ENCODE data around the gene KLHL30.

GRCh38 chr2:238155051-238155760 is 16.7 kb downstream of the KLHL30 start:
- TF ChIP-seq POLR2A (IDR thresholded peaks at IDR 0.05) (no peak), CTCF (IDR thresholded peaks at IDR 0.05) (no peak)
